Pulmonary artery endothelial cell (primary cell): Measurements from ENCODE around the gene NSUN6. TPM values are rescaled to one million over a fixed set of nuclear protein-coding genes. Genes with fewer than 3 reads are reported as not detected.

Source experiments
- DNase-seq: peaks from one replicate; pipeline ENCODE4 v3.0.0-alpha.2; 2011; ENCODE audit warnings: low read depth, low spot score
- total RNA-seq: library from RNA; depleted of rRNA; stranded (reverse); fragments of >200 nt; gene quantifications from 2 replicates; pipeline ENCODE4 v1.2.3, GENCODE V29; 2014

The NSUN6 gene
- total RNA-seq, 1 donor from 2014 or later: 6.1 TPM

GRCh38 chr10:18563003-18563726 lies 88.2 kb downstream of the NSUN6 start:
- no peak for DNase-seq

GRCh38 chr10:18561861-18562551 lies 89.4 kb downstream of the NSUN6 start:
- DNase-seq: no peak

- DNase-seq: no peak
These were observed 93.4 kb downstream of the NSUN6 start for GRCh38 chr10:18557960-18558359.

- DNase-seq: no peak
These were observed 94.8 kb downstream of the NSUN6 start for GRCh38 chr10:18556522-18557147.

- DNase-seq: no peak
These were observed 96.9 kb downstream of the NSUN6 start for GRCh38 chr10:18554479-18554878.

DNA sequence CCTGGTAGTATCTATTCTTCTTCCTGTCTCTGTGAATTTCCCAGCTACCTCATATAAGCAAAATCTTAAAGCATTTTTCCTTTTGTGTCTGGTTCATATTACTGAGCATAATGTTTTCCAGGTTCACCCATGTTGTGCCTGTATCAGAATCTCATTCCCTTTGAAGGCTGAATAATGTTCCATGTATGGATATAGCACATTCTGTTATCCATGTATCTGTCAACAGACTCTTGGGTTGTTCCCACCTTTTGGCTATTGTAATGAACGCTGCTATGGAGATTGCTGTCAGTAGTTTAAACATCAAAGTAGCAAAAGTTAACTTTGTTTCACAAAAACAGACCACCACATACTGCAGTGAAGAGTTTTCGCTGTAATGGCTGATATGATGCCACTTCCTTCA lies 99.9 kb downstream of the NSUN6 start:
- no peak for DNase-seq

DNA sequence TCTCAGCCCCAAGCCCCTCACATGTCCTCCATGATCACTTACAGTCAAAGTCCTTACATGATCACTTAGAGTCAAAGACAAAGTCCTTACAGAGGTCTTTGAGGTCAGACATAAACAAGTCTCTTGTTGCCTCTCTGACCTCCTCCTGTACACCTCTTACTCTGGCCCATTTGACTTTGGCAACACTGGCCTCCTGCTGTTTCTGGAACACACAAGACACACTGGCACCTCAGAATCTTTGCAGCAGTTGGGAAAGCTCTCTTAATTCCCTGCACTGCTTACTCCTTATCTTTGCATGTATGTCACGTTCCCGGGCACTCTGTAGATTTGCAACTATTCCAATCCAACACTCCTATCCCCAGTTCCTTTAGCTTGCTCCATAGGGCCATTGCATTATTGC lies 102.3 kb downstream of the NSUN6 start:
- no peak for DNase-seq

- no peak for DNase-seq
These were observed 105.6 kb downstream of the NSUN6 start for GRCh38 chr10:18545621-18546305.

- DNase-seq: no peak
These were observed 108.6 kb downstream of the NSUN6 start for GRCh38 chr10:18542832-18543231.

DNA sequence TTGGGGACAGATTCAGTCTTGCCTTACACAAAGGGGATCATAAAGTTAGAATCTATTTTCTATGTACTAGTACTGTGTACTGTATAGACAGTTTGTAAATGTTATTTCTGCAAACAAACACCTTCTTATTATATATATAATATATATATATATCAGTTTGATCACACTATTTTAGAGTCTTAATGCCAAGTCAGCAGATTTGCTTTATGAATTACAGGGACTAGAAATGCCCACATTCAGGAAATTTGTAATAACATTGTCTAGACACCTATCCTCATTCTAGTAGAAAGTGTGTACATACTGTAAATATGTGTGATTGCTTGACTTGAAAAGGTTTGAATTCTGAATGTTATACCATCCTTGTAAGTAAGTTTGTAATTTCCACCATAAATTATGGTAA lies 111.2 kb downstream of the NSUN6 start:
- DNase-seq: no peak

DNA sequence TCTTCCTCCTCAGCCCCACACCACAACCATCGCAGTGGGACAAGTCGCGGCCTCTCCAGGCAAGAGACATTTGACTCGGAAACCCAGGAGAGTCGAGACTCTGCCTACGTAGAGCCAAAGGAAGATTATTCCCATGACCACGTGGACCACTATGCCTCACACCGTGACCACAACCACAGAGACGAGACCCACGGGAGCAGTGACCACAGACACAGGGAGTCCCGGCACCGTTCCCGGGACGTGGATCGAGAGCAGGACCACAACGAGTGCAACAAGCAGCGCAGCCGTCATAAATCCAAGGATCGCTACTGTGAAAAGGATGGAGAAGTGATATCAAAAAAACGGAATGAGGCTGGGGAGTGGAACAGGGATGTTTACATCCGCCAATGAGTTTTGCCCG lies 112.1 kb downstream of the NSUN6 start:
- no peak for DNase-seq

DNA sequence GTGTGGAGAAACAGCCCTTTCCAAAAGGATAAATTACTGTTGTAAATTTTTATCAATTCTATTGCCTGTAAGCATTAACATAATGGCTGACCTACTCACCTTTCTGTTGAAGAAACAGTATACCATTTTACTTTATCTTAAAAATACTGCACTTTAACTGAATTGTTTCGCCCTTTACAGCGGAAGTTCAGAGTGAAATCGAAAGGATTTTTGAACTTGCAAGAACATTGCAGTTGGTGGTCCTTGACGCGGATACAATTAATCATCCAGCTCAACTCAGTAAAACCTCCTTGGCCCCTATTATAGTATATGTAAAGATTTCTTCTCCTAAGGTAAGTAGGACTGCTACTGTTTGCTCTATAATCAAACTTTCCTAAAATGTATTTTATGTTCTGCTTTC lies 117.5 kb downstream of the NSUN6 start:
- DNase-seq: no peak

- DNase-seq: no peak
These were observed 118.4 kb downstream of the NSUN6 start for GRCh38 chr10:18532881-18533535.

- no peak for DNase-seq
These were observed 123.1 kb downstream of the NSUN6 start for GRCh38 chr10:18528292-18528691.

DNA sequence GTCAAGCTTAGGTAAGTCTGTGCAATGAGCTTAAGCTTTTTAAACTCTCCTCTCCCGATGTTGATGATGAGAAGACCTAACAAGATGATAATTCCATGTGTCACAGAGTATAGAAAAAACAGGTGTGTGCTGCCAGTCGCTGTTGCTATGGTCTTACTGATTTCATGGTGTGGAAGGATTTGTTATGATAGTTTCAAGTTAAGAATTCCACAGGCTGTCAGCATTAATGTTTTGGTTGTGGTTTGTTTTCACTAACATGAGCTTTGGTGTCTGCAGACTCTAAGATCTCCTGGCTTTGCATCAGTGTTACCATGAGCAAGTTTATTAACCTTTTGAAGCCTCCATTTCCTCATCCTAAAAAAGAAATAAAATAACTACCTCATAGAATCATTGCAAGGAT lies 123.7 kb downstream of the NSUN6 start:
- no peak for DNase-seq

DNA sequence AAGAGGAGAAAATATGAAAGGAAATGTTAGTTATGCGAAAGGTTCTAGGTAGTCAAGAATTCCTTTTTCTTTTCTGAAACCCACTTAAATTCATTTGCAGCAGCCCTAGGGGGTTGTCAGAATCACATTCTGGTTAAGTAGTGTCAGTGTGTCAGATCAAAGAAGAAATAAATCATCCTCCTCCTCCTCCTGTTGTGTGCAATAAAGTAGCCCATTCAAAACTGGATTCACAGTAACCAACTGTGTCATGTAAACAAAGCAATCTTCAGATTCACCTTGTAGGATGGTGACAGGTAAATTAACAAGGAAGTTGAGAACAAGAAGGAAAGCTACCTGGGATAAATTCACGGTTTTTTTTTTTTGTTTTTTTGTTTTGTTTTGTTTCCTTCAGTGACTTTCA lies 127.5 kb downstream of the NSUN6 start:
- no peak for DNase-seq

DNA sequence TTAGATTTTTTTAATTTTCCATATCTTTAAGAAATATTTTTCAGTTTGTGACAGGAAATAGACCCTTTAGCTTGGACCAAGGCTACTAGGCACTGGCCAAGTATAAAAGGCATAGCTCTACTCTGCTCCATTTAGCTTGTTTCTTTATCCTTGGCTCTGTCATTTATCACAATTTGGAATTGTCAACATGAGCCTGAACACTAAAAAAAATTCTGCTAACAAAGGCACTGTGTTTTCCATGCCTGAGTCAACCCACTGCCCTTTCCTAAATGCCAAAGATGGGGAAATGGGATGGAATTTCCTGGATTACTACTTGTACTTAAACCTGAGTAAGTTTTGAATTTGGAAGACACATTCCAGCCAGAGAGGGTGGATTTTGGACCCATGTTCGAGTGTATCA lies 128.4 kb downstream of the NSUN6 start:
- DNase-seq: no peak

DNA sequence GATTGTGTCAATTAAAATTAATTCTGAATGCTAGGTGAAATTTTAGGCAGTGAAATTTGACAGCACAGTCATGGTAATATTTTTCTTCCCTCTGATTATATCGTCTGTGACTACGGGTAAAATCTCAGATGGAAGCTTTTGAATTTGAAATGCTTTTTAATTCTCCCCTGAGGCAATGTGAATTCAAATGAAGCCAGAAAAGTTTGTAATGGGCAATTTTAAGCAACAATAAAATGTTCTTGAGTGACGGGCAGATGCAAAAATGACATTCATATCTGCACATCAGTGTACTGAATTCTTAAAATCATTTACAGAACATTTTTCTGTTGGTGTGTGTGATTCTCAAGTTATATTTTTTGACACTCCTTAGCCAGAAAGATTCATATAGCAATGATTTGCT lies 134.5 kb downstream of the NSUN6 start:
- DNase-seq: no peak

DNA sequence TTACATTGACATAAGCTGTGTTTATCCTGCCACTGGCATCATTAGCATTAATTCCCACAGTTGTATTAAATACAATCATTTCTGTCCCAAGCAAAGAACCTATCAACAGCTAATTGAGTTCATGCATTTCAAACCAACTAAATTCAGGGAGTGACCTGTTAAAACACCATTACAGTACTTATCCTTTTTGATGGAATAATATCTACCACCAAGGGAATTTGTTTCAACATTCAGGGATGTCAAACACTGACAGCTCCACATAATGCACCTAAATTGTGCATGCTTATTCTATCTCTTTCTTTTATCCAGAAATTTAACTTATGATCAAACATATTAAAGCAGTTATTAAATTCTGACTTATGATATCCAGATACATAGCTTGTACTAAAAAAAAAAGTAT lies 136.8 kb downstream of the NSUN6 start:
- DNase-seq: no peak

DNA sequence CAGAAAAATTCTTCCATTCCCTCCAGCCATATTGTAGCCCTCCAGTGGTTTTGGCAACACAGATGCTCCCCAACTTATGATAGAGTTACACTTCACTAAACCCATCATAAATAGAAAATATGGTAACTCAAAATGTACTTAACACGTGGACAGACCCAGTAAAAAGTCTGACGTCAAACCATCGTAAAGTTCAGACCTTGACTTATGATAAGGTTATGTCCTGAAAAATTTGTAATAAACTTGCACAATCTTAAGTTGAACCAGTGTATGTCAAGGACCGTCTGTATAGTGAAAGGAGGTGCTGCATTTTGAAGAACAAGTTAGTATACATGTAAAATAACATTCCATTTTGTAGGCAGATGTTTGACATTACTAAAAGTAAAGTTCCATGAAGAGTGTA lies 142.8 kb downstream of the NSUN6 start:
- no peak for DNase-seq

DNA sequence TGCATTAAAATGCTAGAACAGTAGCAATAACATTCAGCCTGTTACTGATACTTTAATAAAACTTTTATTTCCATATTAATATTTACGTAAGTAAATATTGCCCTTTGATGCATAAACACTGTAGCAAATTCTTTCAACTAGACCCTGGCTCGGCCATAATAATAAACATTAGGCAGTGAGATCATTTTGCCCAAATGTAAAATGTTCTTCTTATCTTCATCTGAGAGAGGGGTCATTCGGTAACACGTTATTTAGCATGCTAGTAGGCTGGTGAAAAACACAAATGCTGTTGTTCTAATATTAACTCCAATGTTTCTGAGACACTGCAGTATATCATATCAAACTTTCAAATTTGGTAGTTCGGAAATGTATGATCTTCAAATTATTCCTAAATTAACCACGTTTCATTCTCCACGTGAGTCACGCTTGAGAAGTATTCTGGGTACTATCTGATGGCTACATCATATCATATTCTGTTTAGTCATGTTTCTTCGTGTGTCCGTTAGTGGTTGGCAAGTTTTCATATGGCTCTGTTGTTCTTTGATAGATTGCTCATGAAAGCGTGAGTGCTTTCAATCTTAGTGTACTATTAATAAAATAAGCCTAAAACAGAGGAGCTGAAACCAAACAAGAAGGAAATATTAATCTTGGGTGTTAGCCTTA lies 145.8 kb downstream of the NSUN6 start:
- no peak for DNase-seq
